HFF-Myc (cell line): ENCODE measurements around the gene MAGIX.

ENCODE experiments used
- DNase-seq: peaks from one replicate; pipeline ENCODE4 v3.0.0-alpha.2; 2011; ENCODE audit warnings: low read depth; ENCODE audit errors: extremely low read depth
- H3K4me3 ChIP-seq: replicated peaks from 2 replicates; pipeline ENCODE4 v1.5.1; 2011; ENCODE audit warnings: low read depth, mild to moderate bottlenecking, control low read depth, low read length
- CTCF ChIP-seq: IDR thresholded peaks from 2 replicates; pipeline ENCODE4 v1.5.1; 2012; ENCODE audit warnings: mild to moderate bottlenecking, low read depth, low read length, control low read depth; ENCODE audit errors: missing control alignments

MAGIX gene

GRCh38 chrX:49209434-49210251 lies 47.1 kb downstream of the MAGIX start:
- DNase-seq: no peak
- no peak overlapping the region for H3K4me3 ChIP-seq
- no peak for TF ChIP-seq CTCF

DNA sequence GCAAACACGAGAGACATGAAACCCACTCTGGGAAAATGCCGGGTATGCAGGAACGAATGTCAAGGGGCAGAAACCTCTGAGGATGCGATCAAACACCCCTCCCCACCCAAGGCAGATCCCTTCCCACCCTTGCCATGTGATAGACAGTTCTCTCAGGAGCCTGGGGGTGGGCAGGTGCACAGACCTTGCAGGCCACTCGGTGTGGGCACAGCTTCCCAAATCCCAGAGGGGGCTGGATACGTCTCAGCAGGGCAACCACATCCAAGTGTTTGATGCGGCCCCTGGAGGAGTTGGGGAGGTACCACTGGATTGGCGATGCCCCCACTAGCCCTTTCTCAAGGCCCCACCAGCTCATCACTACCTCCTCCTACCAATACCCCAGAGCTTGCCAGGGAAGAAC lies 47.8 kb downstream of the MAGIX start:
- DNase-seq: no peak
- TF ChIP-seq CTCF: no peak
- H3K4me3 ChIP-seq: no peak overlapping the region

- H3K4me3 ChIP-seq: no peak overlapping the region
- no peak for TF ChIP-seq CTCF
- DNase-seq: no peak
Observed at GRCh38 chrX:49211074-49211473, 48.5 kb downstream of the MAGIX start.

GRCh38 chrX:49212209-49212608 lies 49.7 kb downstream of the MAGIX start:
- no peak for DNase-seq
- H3K4me3 ChIP-seq: no peak overlapping the region
- no peak for TF ChIP-seq CTCF

DNA sequence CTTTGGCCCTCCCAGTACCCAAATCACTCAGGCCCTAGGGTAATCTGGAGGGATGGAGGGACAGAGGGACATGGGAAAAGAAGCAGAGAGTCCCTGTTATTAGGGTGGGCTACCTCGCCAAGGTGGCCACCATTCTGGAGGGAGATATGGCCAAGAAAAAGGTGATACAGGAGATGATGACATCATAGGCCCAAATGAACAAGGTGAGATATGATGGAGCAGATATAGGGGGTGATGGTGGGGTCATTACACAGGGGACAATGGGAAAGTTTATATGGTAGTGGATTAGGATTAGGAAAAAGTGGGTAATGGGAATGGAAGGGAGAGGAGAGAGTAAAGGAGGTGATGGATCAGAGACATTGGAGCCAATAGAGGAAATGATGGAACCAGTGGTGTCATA lies 50.3 kb downstream of the MAGIX start:
- no peak for DNase-seq

DNA sequence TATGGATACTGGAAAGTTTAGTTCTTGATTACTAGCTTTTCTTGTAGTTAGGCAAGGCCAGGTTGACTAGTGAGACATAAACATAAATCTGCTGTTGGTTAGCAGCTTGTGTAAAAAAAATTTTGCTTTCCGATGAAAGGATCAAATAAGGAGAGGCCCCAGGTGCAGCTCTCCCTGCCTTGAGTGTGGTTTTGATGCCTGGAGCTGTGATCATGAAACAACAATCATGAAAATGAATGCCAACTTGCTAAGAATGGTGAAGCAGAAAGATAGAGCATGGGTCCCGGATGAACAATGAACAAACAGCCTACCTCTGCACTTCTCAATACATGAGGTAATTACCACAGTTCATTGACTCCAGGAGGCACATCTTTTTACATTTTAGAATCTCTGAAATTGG lies 51.9 kb downstream of the MAGIX start:
- DNase-seq: no peak
- no peak for TF ChIP-seq CTCF
- H3K4me3 ChIP-seq: no peak overlapping the region

More for the DNA sequence above, 50.3 kb downstream of the MAGIX start:
- no peak overlapping the region for H3K4me3 ChIP-seq
- no peak for TF ChIP-seq CTCF

- no peak for TF ChIP-seq CTCF
- DNase-seq: no peak
- no peak overlapping the region for H3K4me3 ChIP-seq
Observed at GRCh38 chrX:49214996-49215526, 52.5 kb downstream of the MAGIX start.
